22Rv1 (cell line): ENCODE data around the gene DIP2B.

Experiments used
- CTCF ChIP-seq: fragments of 450-650 bp; IDR thresholded peaks from 2 replicates; pipeline ENCODE4 v1.5.1; 2017; ENCODE audit warnings: mild to moderate bottlenecking
- ZFX ChIP-seq: fragments of 450-650 bp; IDR thresholded peaks from 2 replicates; pipeline ENCODE4 v1.6.1; 2017; ENCODE audit warnings: antibody characterized with exemption, borderline replicate concordance

- TF ChIP-seq CTCF = no peak
- no peak for TF ChIP-seq ZFX
Measured at GRCh38 chr12:50641566-50641965, 136.8 kb downstream of the DIP2B start.
